Endothelial cell (in vitro differentiated cells): ENCODE results near the gene KBTBD13. TPM values are rescaled to one million over a fixed set of nuclear protein-coding genes. Genes with fewer than 3 reads are reported as not detected.
A peak's percentile ranks its signal among the peaks of the same experiment; 100 is the strongest.

Experiments used
- DNase-seq: peaks from one replicate; pipeline ENCODE4 v3.0.0; 2021; ENCODE audit warnings: low spot score
- H3K27ac Mint-ChIP-seq: one replicate; pipeline ENCODE4 v1.8.0; 2021; ENCODE audit warnings: mixed read lengths, inconsistent platforms; ENCODE audit not compliant: unreplicated experiment
- H3K27me3 Mint-ChIP-seq: one replicate; pipeline ENCODE4 v1.8.0; 2021; ENCODE audit warnings: mild to moderate bottlenecking, moderate library complexity, mixed read lengths, inconsistent platforms; ENCODE audit not compliant: unreplicated experiment
- H3K36me3 Mint-ChIP-seq: one replicate; pipeline ENCODE4 v1.8.0; 2021; ENCODE audit warnings: mild to moderate bottlenecking, low read depth, mixed read lengths, inconsistent platforms; ENCODE audit not compliant: unreplicated experiment
- H3K4me1 Mint-ChIP-seq: one replicate; pipeline ENCODE4 v1.8.0; 2021; ENCODE audit warnings: mild to moderate bottlenecking, mixed read lengths, inconsistent platforms; ENCODE audit not compliant: unreplicated experiment
- H3K4me3 Mint-ChIP-seq: one replicate; pipeline ENCODE4 v1.8.0; 2021; ENCODE audit warnings: mild to moderate bottlenecking, mixed read lengths, inconsistent platforms; ENCODE audit not compliant: unreplicated experiment
- H3K9me3 Mint-ChIP-seq: one replicate; pipeline ENCODE4 v1.8.0; 2021; ENCODE audit warnings: mixed read lengths, inconsistent platforms; ENCODE audit not compliant: unreplicated experiment
- CTCF ChIP-seq: fragments of 200-600 bp; sonication (generic); IDR thresholded peaks from one replicate; pipeline ENCODE4 v1.5.0; 2021; ENCODE audit warnings: antibody characterized with exemption; ENCODE audit not compliant: unreplicated experiment
- total RNA-seq: library from RNA; stranded (reverse); fragmentation: NEBNext Ultra II Directional; extraction: Animal tissue kit (Norgen Biotek cat#: 25700); gene quantifications from one replicate; pipeline ENCODE4 v1.2.1, GENCODE V29; 2021; ENCODE audit not compliant: unreplicated experiment

The KBTBD13 gene
- total RNA-seq, 1 donor from 2014 or later: not detected

GRCh38 chr15:65028921-65029735 lies 47.4 kb upstream of the KBTBD13 start, which contains the start of gene MTFMT:
Gene MTFMT, minus strand, starts transcription at chr15:65029639. Its CDS starts 26 bp downstream, at chr15:65029613.
- no peak for TF ChIP-seq CTCF
- H3K36me3 Mint-ChIP-seq: peaks cover 7% of the 10 kb centered on the region
- H3K4me1 Mint-ChIP-seq: peaks cover 24% of the 10 kb centered on the region
- DNase-seq: peak; percentile 89
- H3K4me3 Mint-ChIP-seq: peak within 1 kb of the TSS; percentile 90
- peak within 1 kb of the TSS; percentile 12 for H3K27ac Mint-ChIP-seq
- no peaks in the 10 kb centered on the region for H3K9me3 Mint-ChIP-seq
- peaks cover 2% of the 10 kb centered on the region for H3K27me3 Mint-ChIP-seq

- no peak for TF ChIP-seq CTCF
- H3K27ac Mint-ChIP-seq: no peak overlapping the region
- H3K36me3 Mint-ChIP-seq: peaks cover 2% of the 10 kb centered on the region
- H3K4me1 Mint-ChIP-seq: peaks cover 24% of the 10 kb centered on the region
- H3K27me3 Mint-ChIP-seq: peaks cover 2% of the 10 kb centered on the region
- no peak for DNase-seq
- peak overlapping the region; percentile 62 for H3K4me3 Mint-ChIP-seq
- H3K9me3 Mint-ChIP-seq: no peaks in the 10 kb centered on the region
These were observed 46.8 kb upstream of the KBTBD13 start for GRCh38 chr15:65029736-65030208.

GRCh38 chr15:65032801-65033537 lies 43.6 kb upstream of the KBTBD13 start:
- peak; percentile 77 for DNase-seq
- H3K9me3 Mint-ChIP-seq: no peaks in the 10 kb centered on the region
- H3K4me3 Mint-ChIP-seq: no peak overlapping the region

GRCh38 chr15:65033659-65034269 lies 42.8 kb upstream of the KBTBD13 start:
- Mint-ChIP-seq H3K9me3 (no peaks in the 10 kb centered on the region), H3K27ac (no peak overlapping the region), H3K36me3 (no peaks in the 10 kb centered on the region), H3K4me3 (no peak overlapping the region), H3K4me1 (peaks cover 16% of the 10 kb centered on the region), H3K27me3 (peaks cover 2% of the 10 kb centered on the region)
- DNase-seq: no peak
- TF ChIP-seq CTCF: no peak

More at GRCh38 chr15:65032801-65033537, 43.6 kb upstream of the KBTBD13 start:
- Mint-ChIP-seq H3K27me3 (peaks cover 2% of the 10 kb centered on the region), H3K36me3 (no peaks in the 10 kb centered on the region), H3K4me1 (peaks cover 22% of the 10 kb centered on the region), H3K27ac (peak overlapping the region; percentile 52)
- TF ChIP-seq CTCF: peak; percentile 57
